Measurements from ENCODE around the gene MAPKAPK5.
"Not testable (repeated sequence)": the region's sequence is repeated elsewhere in the genome, so short reads cannot be mapped to it uniquely, and the experiment has no call there.

Gene MAPKAPK5, protein sequence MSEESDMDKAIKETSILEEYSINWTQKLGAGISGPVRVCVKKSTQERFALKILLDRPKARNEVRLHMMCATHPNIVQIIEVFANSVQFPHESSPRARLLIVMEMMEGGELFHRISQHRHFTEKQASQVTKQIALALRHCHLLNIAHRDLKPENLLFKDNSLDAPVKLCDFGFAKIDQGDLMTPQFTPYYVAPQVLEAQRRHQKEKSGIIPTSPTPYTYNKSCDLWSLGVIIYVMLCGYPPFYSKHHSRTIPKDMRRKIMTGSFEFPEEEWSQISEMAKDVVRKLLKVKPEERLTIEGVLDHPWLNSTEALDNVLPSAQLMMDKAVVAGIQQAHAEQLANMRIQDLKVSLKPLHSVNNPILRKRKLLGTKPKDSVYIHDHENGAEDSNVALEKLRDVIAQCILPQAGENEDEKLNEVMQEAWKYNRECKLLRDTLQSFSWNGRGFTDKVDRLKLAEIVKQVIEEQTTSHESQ

DNA sequence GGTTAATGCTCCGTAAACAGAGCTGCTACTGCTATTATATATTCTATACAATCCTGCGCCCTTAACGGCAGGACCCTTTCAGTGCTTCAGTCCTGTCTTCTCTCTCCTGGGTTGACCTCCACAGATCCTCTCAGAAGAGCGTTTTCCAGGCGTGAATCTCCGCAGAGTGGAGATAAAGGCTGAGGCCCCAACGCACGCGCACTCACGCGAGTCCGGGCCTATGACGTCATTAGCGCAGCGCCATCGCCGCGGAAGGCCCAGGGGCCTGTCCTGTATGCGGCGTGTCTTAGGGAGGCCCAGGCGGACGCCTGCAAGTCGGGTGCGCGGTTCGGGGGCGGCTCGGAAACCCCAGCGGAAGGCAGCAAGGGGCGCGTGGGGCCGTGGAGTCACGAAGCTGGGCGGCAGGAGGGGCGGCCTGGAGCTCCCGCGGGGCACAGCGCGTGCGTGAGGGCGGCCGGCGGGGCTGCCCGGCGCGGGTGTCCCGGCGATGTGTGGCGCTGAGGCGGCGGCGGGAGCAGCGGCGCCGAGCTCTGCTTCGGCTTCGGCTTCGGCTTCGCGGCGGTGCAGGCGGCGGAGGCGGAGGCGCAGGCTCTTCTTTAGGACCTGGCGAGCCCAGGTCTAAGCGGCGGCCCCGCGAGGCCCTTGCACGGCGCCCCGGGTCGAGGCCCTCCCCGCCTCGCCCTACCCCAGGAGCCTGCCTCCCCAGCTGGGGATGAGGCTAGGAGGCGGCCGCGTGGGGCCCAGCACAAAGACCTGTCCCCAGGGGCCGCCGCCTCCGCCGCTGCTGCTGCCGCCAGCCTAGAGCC, at the start of gene MAPKAPK5:
TSS of gene MAPKAPK5 (plus strand) at position 479 of the 806 bp plus-strand sequence. CDS start 506 bp downstream, outside the sequence.
- DNase-seq (ENCODE audit: low read depth in 2 of 2): peak; percentile 93 to 97

DNA sequence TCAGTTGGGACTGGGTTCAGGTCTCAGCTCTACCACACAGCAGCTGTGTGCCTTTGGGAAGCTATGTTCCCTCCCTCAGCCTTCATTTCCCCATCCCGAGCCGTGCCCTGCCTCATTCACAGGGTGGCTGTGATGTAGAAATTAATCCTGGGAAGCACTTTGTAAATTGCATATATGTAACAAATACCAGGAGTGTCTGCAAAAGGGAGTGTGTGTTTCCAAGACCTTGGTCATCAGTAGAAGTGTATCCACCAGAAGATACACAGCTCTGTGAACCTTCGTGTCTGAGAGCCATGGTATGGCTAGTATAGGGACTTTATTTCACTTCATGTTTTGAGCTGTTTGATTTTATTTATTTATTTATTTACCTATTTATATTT, 49.2 kb upstream of the MAPKAPK5 start:
- no peak for DNase-seq (ENCODE audit: low read depth in 2 of 2)

DNA sequence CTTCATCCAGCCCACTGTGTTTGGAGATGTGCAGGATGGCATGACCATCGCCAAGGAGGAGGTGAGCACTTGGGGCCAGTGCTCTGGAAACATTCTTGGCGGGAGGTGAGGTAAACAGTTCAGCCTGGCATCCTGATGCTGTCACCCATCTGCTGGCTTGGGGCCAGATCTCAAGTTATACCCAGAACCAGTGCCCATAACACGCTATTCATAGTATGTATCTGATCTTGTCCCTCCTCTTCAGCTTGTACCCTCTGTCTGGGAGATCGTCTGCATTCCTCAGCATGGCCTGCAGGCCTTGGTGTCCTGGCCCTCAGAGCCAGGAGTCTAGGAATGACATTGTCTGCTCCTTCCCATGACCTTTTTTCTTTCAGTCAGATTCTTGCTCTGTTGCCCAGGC, 43.8 kb upstream of the MAPKAPK5 start:
- no peak for DNase-seq (ENCODE audit: low read depth in 2 of 2)

DNA sequence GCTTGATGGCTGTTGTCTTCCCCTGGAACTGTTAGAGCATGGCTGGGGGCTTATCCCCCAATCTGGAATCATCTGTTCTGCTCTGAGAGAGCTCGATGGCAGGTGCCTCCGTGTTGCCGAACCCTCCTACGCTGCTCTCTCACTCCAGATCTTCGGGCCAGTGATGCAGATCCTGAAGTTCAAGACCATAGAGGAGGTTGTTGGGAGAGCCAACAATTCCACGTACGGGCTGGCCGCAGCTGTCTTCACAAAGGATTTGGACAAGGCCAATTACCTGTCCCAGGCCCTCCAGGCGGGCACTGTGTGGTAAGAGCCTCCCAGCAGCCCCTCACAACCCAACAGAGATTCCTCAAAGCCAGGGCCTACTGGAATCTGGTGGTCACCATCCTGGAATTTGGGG, 42.3 kb upstream of the MAPKAPK5 start:
- DNase-seq (ENCODE audit: low read depth in 2 of 2): no peak

DNA sequence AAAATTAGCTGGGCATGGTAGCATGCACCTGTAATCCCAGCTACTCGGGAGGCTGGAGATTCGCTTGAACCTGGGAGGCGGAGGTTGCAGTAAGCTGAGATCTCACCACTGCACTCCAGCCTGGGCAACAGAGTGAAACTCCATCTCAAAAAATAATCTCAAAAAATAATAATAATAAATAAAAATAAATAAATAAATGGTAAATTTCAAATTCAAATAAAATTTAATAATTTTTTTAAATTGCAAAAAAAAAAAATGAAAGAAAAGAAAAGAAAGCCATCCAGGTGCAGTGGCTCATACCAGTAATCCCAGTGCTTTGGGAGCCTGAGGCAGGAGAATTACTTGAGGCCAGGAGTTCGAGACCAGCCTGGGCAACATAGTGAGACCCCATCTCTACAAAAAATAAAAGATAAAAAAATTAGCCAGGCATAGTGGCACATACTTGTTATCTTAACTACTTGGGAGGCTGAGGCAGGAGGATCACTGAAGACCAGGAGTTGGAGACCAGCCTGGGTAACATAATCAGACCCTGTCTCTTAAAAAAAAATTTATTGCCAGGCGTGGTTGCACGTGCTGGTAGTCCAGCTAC, 38.9 kb upstream of the MAPKAPK5 start:
- DNase-seq (ENCODE audit: low read depth in 2 of 2): no peak

DNA sequence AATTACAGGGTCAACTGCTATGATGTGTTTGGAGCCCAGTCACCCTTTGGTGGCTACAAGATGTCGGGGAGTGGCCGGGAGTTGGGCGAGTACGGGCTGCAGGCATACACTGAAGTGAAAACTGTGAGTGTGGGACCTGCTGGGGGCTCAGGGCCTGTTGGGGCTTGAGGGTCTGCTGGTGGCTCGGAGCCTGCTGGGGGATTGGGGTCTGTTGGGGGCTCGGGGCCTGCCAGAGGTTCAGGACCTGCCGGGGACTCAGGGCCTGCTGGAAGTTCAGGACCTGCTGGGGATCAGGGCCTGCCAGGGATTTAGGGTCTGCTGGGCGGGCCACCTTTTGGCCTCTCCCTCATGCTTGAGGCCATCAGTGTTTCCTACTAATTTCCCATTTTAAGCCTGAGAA, 38.2 kb upstream of the MAPKAPK5 start:
- DNase-seq (ENCODE audit: low read depth in 2 of 2): no peak

DNA sequence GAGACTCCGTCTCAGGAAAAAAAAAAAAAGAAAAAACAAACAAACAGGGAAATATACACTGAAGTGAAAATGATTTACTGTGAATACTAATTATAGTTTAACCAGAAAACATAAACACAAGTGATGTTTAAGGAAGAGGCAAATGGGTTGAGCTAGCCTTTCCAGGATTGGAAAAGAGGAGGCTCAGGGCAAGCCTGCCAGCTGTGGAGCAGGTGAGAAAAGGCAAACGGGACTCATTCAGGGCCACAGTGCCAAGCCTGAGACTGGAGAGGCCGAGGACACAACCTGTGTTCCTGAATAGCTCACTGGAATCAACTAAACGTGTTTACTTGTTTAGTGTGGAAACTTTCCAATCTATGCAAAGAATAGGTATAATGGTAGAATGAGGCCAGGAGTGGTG, 35.7 kb upstream of the MAPKAPK5 start:
- DNase-seq (ENCODE audit: low read depth in 2 of 2): no peak

DNA sequence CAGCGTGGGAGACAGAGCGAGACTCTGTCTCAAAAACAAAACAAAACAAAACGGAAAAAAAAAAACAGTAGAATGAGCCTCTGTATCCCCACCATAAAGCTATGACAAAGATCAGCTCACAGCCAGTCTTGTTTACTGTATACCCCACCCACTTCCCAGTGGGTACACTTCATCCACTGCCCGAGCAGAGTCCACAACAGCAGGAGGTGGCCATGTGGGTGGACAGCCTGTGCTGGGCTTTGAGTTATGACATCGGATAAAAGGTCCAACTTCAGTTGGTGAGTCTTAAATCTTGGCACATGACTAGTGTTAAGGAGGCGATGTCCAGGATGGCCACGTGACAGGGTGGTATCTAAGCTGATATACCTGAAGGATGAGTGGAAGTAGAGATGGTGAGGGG, 34.8 kb upstream of the MAPKAPK5 start:
- no peak for DNase-seq (ENCODE audit: low read depth in 2 of 2)

DNA sequence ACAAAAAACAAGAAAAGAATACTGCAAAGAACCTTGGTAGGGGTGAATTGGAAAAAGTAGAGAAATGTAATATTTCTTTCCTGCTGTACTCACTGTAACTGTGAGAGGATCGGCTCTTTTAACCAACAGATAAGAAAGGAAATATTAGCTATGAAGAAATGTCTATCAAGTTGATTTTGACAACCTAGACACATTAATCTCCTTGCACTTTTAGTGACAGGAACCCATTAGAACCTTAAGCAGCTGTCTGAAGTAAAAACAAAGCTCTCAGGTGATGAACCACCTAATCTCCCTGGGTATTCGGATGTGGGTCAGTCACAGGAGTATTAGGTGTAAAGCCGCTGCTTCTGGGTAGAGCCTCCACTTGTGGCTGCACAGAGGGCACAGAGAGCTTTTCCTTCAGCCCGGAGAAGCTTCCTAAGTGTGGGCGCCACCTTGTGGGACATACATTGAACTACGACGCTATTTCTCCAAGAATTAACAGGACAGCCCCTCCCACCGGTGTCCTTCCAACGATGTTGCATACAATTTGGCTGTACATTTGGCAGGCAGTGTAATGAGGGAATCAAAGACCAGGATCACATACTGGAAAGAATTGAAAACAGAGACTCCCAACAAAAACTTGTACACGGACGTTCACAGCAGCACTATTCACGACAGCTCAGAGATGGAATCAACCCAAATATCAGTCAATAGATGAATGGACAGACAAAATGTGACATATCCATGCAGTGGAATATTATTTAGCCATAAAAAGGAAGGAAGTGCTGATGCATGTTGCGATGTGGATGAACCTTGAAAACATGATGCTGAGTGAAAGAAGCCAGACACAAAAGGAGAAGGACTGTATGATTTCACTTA, 28.9 kb upstream of the MAPKAPK5 start:
- peak; percentile 23 to 37 for DNase-seq (ENCODE audit: low read depth in 2 of 2)

DNA sequence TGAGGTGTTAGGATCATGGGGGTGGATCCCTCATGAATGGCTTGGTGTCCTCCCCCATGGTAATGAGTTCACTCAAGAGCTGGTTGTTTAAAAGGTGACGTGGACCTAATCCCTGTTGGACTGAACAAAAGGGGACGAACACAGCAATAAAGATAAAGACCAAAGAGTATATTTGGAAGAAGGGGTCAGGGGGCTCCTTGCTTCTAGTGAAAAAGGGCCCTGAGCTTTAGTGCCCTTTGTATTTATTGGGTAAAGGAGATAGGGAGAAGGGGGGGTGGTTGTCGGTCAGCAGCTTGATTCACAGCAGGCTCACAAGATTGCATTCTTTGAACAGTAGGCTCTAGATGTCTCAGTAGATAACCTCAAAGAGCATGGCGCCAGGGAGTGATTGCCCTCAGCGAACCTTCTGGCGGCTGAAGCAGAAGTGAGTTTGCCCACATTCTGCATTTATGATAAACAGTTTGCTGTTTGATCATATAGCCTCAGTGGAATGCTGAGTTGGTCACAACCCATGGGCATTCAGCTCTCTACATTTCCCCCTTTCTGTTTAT, 25.9 kb upstream of the MAPKAPK5 start:
- DNase-seq (ENCODE audit: low read depth in 2 of 2): no peak

DNA sequence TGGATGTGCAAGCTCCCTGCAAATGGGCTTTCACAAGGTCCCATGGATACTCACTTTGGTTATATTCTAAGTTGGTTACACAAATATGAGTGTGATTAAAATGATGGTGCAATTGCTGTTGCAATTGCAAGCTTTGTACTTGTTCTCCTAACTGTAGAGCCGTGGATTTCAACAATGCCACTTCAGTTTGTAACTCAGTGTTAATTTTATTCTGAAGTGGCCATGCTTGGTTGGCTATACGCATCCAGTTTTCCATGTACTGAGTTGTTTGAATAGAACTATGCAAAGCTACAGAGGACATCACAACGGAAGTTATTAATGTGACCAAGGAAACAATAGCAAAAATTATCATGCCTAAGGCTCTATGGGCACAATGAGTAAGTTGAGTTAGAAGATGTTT, 25.1 kb upstream of the MAPKAPK5 start:
- DNase-seq (ENCODE audit: low read depth in 2 of 2): not testable (repeated sequence)

DNA sequence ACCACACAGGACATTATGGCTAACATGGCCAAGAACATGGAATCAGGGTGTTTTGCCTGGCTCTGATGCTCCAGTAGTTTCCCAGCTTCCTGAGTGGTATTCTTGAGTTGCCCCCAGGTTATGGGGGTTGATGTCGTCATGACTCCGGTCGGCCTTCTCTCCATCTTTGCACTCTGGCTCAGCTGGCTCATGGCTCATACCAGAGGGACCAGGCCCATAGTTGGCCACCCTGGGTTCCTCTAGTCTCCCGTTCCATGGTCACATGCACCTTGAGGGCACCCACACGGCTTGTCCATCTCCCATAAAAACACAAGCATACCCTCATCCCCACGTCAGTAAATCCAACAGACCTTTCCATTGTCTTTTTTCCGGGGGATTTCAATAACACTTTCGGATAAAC, 23.7 kb upstream of the MAPKAPK5 start:
- DNase-seq (ENCODE audit: low read depth in 2 of 2): no peak

DNA sequence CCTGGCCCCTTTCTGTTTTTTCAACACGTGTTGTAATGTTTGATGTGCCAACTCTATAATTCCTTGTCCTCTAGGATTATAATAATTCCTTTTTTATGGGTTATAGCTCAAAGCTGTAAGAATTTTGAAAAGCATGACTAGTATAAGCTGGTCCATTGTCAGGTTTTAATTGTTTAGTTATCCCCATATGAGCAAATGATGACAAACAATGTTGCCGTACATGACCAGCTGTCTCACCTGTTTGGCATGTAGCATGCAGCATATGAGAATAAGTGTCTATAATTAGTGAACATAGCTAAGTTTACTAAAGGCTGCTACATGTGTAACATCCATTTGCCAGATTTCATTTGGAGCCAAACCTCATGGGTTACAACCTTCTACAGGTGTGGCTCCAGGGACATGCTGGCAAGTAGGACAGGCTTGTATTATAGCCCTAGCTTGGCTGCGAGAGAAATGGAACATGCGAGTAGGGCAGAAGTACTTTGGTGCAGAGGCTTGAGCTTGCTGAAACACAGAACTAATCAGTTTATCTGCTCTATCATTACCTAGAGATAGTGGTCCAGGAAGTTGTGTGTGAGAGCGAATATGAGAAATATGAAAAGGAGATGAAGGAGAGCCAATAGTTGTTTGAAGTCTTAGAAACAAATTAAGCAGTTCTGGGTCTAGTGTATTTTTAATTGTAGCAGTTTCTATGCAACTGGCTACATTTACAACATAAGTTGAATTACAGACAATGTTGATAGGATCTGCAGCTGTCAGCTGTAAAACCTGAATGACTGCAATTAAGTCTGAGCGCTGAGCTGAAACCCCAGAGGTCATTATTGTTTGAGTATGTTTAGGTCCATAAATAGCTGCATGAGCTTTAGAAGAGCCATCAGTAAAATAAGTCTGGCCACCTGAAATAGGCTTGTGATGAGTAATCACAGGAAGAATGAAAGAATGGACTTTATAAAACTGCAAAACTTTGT, 22.6 kb upstream of the MAPKAPK5 start:
- no peak for DNase-seq (ENCODE audit: low read depth in 2 of 2)

DNA sequence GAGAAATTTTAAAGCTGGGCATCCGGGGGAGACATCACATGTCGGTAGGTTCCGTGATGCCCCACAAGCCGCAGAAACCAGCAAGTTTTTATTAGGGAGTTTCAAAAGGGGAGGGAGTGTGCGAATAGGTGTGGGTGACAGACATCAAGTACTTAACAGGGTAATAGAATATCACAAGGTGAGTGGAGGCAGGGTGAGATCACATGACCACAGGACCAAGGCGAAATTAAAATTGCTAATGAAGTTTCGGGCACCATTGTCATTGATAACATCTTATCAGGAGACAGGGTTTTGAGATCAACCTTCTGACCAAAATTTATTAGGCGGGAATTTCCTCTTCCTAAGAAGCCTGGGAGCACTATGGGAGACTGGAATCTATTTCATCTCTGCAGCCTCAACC, 21.2 kb upstream of the MAPKAPK5 start:
- not testable (repeated sequence) for DNase-seq (ENCODE audit: low read depth in 2 of 2)

DNA sequence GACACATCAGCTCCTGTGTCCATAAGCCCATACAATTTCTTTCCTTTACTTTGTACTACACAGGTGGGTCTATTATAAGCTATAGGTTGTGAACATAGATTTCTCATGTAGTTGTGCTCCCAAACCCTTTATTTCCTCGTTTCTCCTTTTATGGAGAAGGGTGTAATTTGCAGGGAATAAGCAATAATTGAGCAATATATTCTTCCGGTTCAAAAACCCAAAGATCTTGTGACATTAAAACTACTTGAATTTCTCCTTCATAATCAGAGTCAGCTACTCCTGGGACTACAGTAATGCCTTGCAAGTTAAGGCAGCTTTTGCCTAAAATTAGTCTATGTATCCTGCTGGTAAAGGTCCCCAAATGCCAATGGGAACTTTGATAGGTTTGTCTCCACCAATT, 19.1 kb upstream of the MAPKAPK5 start:
- no peak for DNase-seq (ENCODE audit: low read depth in 2 of 2)

DNA sequence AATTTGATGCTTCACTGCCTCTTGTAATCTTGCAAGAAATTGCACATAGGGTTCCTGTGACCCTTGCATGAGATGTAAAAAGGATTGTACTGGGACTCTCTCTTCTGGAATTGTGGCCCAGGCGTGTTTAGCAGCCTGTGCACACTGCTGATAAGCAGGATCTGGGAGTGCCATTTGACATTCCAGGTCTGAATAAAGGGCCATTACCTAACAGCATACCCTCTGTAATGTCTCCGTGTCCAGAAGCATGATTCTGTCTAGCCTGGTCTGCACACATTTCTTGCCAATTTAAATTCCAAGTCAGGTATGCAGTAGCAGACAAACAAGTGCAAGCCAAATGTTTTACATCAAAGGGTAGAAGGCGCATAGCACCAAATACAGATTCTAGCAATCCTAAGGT, 18.1 kb upstream of the MAPKAPK5 start:
- no peak for DNase-seq (ENCODE audit: low read depth in 2 of 2)

DNA sequence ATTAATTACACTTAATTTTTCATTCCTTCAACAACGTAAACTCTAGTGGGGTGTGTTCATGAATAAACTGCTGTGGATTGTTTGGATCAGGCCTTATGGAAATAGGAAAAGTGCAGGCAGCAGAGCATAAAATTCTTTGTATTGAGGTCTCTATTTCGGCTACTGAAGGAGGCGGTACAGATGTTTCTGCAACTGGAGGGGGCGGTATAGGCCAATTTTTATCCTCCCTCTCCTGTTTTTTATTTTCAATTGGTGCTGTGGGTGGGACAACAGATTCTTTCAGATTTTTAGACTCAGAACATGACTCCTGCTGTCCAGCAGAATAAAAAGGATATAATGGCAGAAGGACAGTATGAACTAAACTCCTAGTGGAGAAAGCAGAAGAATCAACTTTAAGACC, 17.7 kb upstream of the MAPKAPK5 start:
- not testable (repeated sequence) for DNase-seq (ENCODE audit: low read depth in 2 of 2)

DNA sequence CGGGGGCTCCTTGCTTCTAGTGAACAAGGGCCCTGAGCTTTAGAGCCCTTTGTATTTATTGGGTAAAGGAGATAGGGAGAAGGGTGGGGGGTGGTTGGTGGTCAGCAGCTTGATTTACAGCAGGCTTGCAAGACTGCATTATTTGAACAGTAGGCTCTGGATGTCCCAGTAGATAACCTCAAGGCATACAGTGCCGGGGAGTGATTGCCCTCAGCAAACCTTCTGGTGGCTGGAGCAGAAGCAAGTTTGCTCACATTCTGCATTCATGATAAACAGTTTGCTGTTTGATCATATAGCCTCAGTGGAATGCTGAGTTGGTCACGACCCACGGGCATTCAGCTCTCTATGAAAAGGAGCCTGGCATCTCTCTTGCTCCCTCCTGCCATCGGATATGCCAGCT, 16.5 kb upstream of the MAPKAPK5 start:
- DNase-seq (ENCODE audit: low read depth in 2 of 2): no peak

DNA sequence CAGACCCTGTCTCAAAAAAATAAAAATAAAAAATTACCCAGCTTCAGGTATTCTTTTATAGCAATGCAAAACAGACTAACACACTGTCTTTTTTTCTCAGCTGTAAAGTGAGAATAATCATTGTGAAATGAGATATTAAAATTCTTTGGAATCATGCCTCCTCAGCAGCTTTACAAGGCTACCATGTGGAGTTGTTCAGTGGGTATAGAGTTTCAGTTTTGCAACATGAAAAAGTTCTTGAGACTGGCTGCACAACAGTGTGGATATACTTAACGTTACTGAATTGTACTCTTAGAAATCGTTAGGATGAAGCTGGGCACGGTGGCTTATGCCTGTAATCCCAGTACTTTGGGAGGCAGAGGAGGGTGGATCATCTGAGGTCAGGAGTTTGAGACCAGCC, 15.7 kb upstream of the MAPKAPK5 start:
- no peak for DNase-seq (ENCODE audit: low read depth in 2 of 2)

DNA sequence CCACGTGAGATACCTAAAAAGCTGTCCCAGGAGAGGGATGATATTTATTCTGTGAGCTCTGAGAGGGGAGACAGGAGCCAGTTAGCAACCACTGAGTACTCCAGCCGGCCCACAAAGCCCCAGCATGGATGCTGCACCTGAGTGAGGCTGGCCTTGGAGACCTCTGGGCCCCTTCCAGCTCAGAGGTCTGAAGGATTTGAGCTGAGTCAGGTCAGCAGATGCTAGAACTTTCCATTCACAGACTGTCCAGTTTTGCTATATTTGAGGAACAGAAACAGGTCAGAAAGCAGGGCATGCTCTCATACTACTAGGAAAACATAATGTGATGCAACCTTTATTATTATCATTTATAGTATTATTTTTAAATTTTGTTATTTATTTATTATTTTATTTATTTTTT, 15.0 kb upstream of the MAPKAPK5 start:
- no peak for DNase-seq (ENCODE audit: low read depth in 2 of 2)

Data from stimulated activated CD8-positive, alpha-beta memory T cell treated with anti-CD3 and anti-CD28 coated beads, Interleukin-15, amount 100 ng/mL, for 48 hours (primary cell).